ENCODE results near the gene CXCL6.

The CXCL6 gene

GRCh38 chr4:73867783-73868182 lies 31.3 kb downstream of the CXCL6 start:
- DNase-seq (ENCODE audit: low read depth in 2 of 2) = no peak

DNA sequence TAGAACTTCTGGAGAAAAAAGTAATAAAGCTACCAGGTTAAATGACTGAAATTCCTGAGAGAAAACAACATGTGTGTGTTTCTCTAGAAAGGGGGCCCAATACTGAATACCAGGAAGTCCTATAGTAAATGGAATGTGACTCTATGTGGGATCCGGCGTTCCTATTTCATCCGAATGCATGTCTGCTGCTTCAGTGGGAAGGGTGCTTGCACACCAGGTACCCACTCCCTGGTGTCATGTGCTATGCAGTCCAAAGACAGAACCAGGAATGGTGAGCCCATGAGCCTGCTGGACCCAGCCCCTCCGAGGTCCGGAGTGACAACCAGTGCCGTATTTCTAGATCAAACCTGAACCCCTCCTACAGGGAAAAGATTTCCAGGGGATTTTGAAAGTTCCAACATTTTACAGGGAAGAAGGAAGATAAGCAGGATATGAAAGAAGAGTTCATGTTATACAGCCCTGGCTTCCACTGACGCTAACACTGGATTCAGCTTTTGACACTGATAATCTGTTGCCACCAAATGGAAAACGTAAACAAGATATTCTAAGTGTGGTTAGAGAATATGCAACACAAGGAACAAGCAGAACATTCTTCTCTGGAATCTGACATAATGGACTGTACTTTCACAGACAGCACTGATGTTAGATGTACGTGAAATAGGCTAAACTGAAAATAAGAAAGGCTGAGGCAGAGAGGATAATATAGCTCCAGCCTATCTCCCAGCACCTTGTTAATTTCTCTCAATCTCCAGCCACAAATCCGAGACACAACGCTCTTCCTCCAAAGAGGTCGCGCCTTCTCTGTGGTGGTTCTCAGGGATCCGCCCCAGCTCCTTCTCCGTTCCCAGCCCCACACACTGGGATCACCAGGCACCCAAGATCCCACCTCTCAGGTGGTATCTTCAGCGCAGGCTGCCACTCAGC lies 32.0 kb downstream of the CXCL6 start:
- DNase-seq (ENCODE audit: low read depth in 2 of 2) = no peak

GRCh38 chr4:73869130-73870055 lies 32.9 kb downstream of the CXCL6 start, which contains the start of gene CXCL1:
TSS of gene CXCL1 (plus strand) at chr4:73869393. CDS start at chr4:73869471, 78 bp downstream.
- DNase-seq (ENCODE audit: low read depth in 2 of 2) = no peak

DNA sequence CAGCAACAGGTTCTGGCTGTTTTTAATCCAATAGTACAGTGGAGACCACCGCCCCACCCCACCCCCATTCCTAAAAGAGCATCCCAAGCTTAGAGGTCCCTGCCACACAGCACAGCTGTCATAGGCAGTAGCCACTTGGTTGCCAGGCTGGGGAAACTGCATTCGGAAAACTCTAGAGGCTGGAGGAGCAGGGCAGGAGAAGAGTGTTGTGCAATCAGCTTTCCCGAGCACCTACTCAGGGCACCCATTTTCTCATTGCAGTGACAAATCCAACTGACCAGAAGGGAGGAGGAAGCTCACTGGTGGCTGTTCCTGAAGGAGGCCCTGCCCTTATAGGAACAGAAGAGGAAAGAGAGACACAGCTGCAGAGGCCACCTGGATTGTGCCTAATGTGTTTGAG lies 33.8 kb downstream of the CXCL6 start:
- no peak for DNase-seq (ENCODE audit: low read depth in 2 of 2)

DNA sequence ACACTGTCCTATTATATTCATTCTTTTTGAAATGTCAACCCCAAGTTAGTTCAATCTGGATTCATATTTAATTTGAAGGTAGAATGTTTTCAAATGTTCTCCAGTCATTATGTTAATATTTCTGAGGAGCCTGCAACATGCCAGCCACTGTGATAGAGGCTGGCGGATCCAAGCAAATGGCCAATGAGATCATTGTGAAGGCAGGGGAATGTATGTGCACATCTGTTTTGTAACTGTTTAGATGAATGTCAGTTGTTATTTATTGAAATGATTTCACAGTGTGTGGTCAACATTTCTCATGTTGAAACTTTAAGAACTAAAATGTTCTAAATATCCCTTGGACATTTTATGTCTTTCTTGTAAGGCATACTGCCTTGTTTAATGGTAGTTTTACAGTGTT lies 34.3 kb downstream of the CXCL6 start:
- DNase-seq (ENCODE audit: low read depth in 2 of 2) = no peak

GRCh38 chr4:73871511-73872310 lies 35.2 kb downstream of the CXCL6 start:
- no peak for DNase-seq (ENCODE audit: low read depth in 2 of 2)

DNA sequence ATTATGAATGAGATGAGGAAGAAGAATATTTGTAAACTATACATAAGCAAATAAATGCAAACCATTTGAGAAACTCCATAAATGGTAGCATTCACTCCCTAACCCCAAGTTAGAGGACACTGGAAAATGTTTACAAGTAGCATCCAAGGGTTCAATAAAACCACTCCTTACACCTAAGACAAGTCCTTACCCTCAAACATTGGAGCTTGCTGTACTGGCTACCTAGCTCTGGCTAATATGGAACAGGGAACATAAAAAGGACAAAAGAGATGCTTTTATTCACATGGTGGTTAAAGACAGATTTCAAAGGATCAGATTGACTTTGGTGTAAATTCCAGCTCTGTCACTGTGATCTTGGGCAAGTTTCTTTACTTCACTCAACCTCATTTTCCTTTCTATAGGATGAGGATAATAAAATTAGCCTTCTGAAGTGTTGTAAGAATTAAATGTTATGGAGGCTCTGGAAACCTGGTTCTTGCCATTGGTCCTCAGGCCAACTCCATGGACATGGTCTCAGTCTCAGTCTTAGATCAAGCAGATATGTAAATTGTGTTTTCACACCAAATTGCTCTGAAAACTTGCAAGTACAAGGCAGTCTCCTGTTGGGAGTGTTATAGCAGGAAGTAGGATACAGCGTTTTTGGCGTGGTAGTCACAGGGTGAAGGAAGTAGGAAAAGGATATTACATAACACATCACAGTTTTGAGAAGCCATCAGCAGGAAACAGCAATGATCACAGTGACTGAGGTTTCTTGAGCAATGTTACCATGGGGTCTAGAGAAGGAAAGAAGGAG lies 36.0 kb downstream of the CXCL6 start:
- no peak for DNase-seq (ENCODE audit: low read depth in 2 of 2)

DNA sequence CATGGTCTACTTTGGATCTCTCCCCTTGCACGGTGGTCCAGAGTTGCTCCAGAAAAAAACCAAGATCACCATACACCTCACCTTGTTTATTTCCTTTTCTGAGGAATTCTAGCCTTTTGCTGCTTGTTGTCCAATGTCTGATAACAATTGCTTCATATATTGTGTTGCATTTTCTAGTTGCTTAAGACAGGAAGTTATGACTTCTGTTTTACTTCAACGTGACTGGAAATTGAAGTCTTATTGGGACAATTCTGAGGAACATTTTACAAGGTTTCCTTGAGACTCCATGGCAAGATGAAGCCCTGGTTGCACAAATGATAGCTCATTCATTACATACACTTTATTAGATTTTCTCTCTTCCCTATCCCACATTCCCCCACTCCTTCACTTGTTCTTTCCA lies 37.9 kb downstream of the CXCL6 start:
- DNase-seq (ENCODE audit: low read depth in 2 of 2) = no peak

- no peak for DNase-seq (ENCODE audit: low read depth in 2 of 2)
These were observed 38.9 kb downstream of the CXCL6 start for GRCh38 chr4:73875401-73875800.

- DNase-seq (ENCODE audit: low read depth in 2 of 2) = peak; percentile 68 to 73
These were observed 46.8 kb downstream of the CXCL6 start for GRCh38 chr4:73883306-73883705.

DNA sequence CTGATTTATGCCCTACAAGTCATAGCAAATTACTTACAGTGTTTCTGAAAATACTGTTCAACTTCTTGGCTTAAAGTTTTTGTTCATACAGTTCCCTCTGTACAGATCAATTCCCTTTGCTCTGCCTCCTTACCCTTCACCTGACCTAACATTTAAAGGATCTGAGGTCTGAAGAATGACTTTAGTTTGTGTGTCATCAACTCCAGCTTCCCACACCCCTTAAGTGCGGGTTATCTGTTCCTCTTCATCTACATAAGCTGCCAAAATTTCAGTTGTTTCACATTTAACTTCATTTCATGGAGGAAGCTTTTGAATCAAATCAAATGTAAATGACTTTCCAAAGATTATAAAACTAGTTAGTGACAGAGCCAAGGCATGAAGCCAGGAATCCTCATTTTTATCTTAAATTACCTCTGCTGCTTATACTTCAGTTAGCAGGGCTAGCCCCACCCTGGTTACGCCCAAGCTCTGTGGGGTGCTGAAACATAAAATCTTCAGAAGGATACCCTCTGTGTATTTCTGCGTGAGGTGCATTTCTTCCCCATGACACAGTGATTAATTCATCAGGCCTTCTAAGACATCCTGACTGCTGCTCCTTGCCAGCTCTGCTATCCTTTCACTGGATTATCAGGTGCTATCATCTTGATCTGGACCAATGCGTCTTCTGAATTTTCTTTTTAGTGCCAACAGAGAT lies 49.2 kb downstream of the CXCL6 start:
- DNase-seq (ENCODE audit: low read depth in 2 of 2) = no peak
